KMS-11 (cell line): Measurements from ENCODE around the gene DCANP1.

Experiments
- H2AFZ ChIP-seq: fragments of 200-600 bp; sonication (generic); 2 replicates; pipeline ENCODE4 v1.6.1; 2016; ENCODE audit warnings: antibody characterized with exemption, mixed run types, low read depth
- H3K27ac ChIP-seq: fragments of 200-600 bp; sonication (generic); 2 replicates; pipeline ENCODE4 v1.6.1; 2016; ENCODE audit warnings: mild to moderate bottlenecking, mixed run types
- H3K27me3 ChIP-seq: fragments of 200-600 bp; sonication (generic); 2 replicates; pipeline ENCODE4 v1.6.1; 2017; ENCODE audit warnings: mild to moderate bottlenecking, low read depth, mixed run types, moderate library complexity; ENCODE audit not compliant: insufficient read depth
- H3K36me3 ChIP-seq: fragments of 200-600 bp; sonication (generic); 2 replicates; pipeline ENCODE4 v1.6.1; 2017; ENCODE audit warnings: mild to moderate bottlenecking, mixed run types; ENCODE audit not compliant: insufficient read depth
- H3K4me1 ChIP-seq: fragments of 200-600 bp; sonication (generic); 2 replicates; pipeline ENCODE4 v1.6.1; 2016; ENCODE audit warnings: mild to moderate bottlenecking, low read depth, mixed run types; ENCODE audit not compliant: poor library complexity, severe bottlenecking
- H3K4me2 ChIP-seq: fragments of 200-600 bp; sonication (generic); 2 replicates; pipeline ENCODE4 v1.7.0; 2016; ENCODE audit warnings: mild to moderate bottlenecking, mixed run types
- H3K4me3 ChIP-seq: fragments of 200-600 bp; sonication (generic); IDR thresholded peaks from 2 replicates; pipeline ENCODE4 v1.6.1; 2017; ENCODE audit warnings: low read depth, low read length, mixed read lengths; ENCODE audit not compliant: insufficient read depth
- H3K79me2 ChIP-seq: fragments of 200-600 bp; sonication (generic); 2 replicates; pipeline ENCODE4 v1.6.1; 2016; ENCODE audit warnings: low read depth, mixed run types; ENCODE audit not compliant: insufficient read depth
- H3K9ac ChIP-seq: fragments of 200-600 bp; sonication (generic); 2 replicates; pipeline ENCODE4 v1.6.1; 2016; ENCODE audit warnings: mild to moderate bottlenecking, mixed run types
- H4K20me1 ChIP-seq: fragments of 200-600 bp; sonication (generic); 2 replicates; pipeline ENCODE4 v1.6.1; 2016; ENCODE audit warnings: mild to moderate bottlenecking, mixed run types; ENCODE audit not compliant: insufficient read depth
- TF ChIP-seq, protein P1 (sequence below): fragments of 200-600 bp; sonication (generic); conservative IDR thresholded peaks from 2 replicates; pipeline ENCODE4 v1.6.1; 2017; ENCODE audit warnings: low read depth, mild to moderate bottlenecking, antibody characterized with exemption, low read length, moderate library complexity, mixed read lengths

The DCANP1 gene

GRCh38 chr5:135439231-135440205 is 7.6 kb downstream of the DCANP1 start:
- no peaks in the 10 kb centered on the region for H3K79me2 ChIP-seq
- H4K20me1 ChIP-seq: no peaks in the 10 kb centered on the region
- no peak overlapping the region for H3K4me3 ChIP-seq
- TF ChIP-seq, protein P1, sequence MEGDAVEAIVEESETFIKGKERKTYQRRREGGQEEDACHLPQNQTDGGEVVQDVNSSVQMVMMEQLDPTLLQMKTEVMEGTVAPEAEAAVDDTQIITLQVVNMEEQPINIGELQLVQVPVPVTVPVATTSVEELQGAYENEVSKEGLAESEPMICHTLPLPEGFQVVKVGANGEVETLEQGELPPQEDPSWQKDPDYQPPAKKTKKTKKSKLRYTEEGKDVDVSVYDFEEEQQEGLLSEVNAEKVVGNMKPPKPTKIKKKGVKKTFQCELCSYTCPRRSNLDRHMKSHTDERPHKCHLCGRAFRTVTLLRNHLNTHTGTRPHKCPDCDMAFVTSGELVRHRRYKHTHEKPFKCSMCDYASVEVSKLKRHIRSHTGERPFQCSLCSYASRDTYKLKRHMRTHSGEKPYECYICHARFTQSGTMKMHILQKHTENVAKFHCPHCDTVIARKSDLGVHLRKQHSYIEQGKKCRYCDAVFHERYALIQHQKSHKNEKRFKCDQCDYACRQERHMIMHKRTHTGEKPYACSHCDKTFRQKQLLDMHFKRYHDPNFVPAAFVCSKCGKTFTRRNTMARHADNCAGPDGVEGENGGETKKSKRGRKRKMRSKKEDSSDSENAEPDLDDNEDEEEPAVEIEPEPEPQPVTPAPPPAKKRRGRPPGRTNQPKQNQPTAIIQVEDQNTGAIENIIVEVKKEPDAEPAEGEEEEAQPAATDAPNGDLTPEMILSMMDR: no peak
- no peak overlapping the region for H2AFZ ChIP-seq
- no peak overlapping the region for H3K27ac ChIP-seq
- H3K9ac ChIP-seq: no peak overlapping the region
- no peaks in the 10 kb centered on the region for H3K36me3 ChIP-seq
- no peak overlapping the region for H3K4me2 ChIP-seq
- H3K4me1 ChIP-seq: no peaks in the 10 kb centered on the region
- H3K27me3 ChIP-seq: no peaks in the 10 kb centered on the region

DNA sequence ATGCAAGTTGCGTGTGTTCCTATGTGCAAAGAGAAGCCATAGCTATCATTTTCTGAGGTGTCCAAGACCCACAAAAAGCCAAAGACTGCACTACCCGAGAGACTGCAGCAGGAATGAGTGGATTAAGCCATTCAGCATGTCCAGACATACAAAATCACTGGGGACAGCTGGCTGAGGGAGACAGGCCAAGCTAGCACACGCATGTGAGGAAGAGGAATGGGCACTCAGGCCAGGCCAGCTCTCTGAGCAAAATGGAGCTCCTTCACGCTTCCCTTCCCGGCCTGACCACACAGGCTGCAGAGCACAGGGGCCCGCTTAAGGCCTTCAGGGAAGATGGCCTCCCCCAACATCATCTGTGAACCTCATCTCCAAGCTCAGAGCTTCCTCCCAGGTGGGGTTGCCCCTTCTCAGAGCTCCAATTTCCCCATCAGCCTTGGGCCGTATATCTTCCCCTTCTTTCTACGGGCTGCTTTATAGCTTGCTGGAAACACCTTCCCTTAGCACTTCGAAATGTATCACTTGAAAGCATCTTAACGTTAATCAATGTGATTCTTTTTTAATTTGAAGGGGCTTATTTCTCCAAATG is 8.4 kb downstream of the DCANP1 start:
- H3K36me3 ChIP-seq: no peaks in the 10 kb centered on the region
- no peaks in the 10 kb centered on the region for H3K79me2 ChIP-seq
- H3K27me3 ChIP-seq: no peaks in the 10 kb centered on the region
- H3K27ac ChIP-seq: no peak overlapping the region
- no peaks in the 10 kb centered on the region for H3K4me1 ChIP-seq
- TF ChIP-seq, protein P1: no peak
- H2AFZ ChIP-seq: no peak overlapping the region
- H3K4me3 ChIP-seq: no peak overlapping the region
- no peak overlapping the region for H3K4me2 ChIP-seq
- H3K9ac ChIP-seq: no peak overlapping the region
- H4K20me1 ChIP-seq: no peaks in the 10 kb centered on the region

DNA sequence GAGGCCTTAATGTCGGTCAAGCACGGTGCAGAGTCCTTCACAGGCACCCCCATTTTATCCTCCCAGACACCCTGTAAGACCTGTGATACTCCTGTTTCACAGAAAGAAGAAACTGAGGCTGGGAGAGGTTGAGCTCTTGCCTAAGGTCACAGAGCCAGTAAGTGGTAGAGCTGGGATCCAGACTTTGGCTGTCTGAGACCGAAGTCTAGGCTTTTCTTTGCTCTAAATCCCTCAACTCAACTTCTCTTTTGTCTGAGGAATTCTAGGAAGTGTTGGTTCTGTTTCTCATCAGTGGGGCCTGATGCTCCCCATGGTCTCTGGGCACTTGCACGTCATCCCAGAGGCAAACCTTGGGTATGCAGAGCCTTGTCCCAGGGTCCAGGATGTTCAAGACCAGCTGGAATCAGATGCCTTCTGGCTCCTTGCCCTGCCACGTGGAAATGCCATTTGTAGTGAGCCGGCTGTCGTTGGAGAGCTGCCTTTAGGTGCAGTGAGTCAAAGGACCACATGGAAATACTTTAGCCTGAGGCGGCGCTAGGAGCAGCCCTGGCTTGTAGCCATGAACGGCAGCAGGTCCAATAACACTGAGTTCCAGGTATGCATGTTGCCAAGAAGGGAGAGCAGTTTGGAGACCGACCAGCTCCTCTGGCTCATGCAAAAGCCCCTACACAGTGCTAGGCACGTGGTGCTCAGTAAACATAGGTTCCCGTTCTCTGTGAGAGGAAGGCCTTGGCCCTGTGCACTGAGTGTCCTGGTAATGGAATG is 9.2 kb downstream of the DCANP1 start:
- Histone ChIP-seq H2AFZ (no peak overlapping the region), H3K27ac (no peak overlapping the region), H3K4me3 (no peak overlapping the region), H3K27me3 (no peaks in the 10 kb centered on the region), H3K9ac (no peak overlapping the region), H3K36me3 (no peaks in the 10 kb centered on the region), H3K79me2 (no peaks in the 10 kb centered on the region), H3K4me1 (no peaks in the 10 kb centered on the region), H4K20me1 (no peaks in the 10 kb centered on the region), H3K4me2 (no peak overlapping the region)
- TF ChIP-seq, protein P1: no peak

DNA sequence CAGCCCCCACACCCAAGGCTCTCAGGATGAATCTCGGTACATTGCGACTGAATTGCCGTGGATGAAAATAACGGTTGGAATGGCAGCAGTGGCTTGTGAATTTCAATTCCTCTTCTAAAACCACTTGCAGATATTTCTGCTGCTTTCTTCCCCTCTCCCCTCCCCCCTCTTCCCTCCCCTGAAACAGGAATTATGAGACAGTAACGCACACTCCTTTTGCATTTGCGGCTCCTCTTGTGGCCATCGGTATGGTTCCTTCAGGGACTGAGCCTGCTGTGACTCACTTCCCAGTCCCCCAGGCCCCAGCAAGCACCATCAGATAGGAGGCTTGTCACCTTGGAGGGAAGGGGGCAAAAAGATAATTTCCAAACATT is 9.7 kb downstream of the DCANP1 start:
- TF ChIP-seq, protein P1: no peak
- H3K27me3 ChIP-seq: no peaks in the 10 kb centered on the region

More for the DNA sequence above, 9.7 kb downstream of the DCANP1 start:
- Histone ChIP-seq H3K9ac (no peak overlapping the region), H2AFZ (no peak overlapping the region), H3K79me2 (no peaks in the 10 kb centered on the region), H3K4me2 (no peak overlapping the region), H3K27ac (no peak overlapping the region), H4K20me1 (no peaks in the 10 kb centered on the region), H3K36me3 (no peaks in the 10 kb centered on the region), H3K4me3 (no peak overlapping the region), H3K4me1 (no peaks in the 10 kb centered on the region)
